CD1c-positive myeloid dendritic cell (primary cell): Measurements from ENCODE around the gene TUBGCP5.

Source experiments
- DNase-seq: peaks from one replicate; pipeline ENCODE4 v3.0.0-alpha.2; 2016; ENCODE audit errors: extremely low spot score

Gene TUBGCP5

DNA sequence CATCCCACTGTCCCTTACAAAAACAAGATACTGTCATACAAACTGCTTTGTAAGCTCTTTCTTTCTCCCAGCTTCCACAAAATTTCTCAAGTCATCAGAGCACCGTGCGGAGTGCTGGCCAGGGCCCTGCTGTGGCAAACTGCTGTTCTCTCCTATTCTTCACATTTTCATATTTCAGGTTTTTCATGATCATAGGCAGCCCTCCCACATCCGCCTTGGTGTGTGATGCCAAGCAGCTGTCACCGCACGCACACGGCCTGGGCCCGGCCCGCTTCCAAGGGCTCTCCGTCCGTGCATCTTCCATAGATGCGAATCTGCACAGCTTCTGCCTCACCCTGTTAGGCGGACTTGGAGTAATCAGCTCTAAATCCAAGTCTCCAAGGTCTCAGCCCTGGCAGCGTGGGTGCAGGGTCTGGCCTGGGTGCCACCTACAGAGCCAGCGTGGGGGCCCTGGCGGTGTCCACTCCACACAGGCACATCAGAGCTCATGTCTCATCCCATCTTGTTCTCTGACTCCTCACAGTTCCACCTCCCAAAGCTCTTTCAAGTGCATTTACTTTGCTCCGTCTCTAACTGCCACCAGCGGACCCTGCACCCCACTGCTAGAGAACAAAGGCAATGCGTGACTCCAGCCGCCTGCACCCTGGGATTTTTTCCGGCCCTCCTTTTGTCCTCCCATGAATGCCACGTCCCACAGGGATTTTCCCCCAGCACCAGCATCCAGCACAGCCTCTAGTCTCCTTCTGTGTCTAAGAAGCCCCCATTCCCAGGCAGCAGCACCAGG, 86.4 kb downstream of the TUBGCP5 start:
- DNase-seq: no peak

DNA sequence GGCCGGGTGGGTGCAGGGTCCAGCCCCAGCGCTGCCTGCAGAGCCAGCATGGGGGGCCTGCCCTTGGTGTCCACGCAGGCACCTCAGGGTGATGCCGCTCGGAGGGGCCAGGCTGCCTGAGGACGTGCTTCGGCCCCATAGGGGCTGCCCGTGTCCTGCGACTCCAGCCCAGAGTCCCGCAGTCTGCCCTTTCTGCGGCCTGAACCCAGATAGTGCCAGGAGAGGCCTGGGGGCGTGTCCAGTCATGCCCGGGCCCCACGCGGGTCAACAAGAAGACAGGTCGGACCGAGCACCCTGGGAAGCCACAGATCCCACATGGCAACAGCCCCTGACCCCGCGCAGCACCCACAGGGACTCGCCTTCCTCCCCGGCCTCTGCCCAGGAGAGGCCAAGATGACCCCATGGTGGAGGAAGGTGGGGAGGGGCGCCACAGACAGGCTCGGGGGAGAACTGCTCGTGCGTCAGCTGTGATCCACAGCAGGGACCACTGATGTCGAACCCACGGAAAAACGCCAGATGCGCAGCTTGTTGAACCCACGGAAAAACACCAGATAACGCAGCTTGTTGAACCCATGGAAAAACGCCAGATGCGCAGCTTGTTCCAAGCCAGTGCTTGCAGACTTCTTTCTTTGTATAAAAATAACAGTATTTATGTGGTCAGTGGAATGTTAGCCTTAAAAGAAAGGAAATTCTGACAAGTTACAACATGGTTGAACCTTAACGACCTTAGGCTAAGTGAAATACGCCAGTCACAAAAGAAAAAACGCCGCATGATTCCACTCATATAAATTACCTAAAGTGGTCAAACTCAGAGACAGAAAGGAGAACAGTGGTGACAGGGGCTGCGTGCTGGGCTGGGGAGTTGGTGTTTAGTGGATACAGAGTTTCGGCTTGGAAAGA, 87.7 kb downstream of the TUBGCP5 start:
- DNase-seq: no peak

DNA sequence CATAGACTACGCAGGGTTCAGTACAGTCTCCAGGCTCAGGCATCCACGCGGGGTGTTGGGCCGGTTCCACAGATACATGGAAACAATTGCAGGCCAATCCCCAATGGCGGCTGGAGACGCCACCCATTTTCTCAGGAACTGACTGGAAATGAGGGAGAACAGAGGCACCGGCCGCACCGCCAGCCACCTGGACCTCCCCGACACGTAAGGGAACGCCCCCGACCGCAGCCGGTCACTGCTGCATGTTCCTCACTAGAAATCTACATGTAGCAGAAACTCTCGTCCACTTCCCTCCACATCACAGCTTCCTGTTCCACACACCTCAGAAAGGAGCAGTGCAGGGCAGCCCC, 88.4 kb downstream of the TUBGCP5 start:
- no peak for DNase-seq

DNA sequence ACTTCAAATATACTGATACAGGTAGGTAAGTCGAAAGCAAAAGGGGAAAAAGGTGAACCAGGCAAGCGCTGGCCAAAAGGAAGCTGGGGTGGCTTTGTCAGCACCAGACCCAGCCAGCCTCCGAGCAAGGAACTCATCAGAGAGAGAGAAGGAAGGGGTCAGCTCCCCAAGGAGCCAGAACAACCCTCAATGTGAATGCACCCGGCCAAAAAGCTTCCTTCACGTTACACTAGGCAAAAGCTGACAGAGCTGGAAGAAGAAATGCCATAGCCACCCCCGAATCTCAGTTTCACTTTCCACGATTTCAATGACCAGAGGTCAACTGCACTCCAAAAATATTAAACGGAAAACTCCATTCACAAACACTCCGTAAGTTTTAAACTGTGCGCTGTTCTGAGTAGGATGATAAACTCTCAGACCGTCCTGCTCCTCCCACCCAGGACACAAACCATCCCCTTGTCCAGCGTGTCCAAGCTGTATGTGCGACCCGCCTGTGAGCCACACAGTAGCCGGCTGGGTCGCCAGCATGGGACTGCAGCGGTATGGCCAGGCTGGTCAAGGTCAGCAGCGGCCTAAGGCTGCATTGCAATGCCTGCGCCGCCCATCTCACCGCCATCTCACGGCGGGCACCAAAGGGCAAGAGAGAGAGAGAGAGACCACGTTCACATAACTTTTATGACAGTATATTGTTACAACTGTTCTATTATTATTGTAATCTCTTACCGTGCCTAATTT, 88.9 kb downstream of the TUBGCP5 start:
- no peak for DNase-seq
